ENCODE measurements around the gene MOCOS. TPM values are rescaled to one million over a fixed set of nuclear protein-coding genes. Genes with fewer than 3 reads are reported as not detected.
"Not testable (repeated sequence)": the region's sequence is repeated elsewhere in the genome, so short reads cannot be mapped to it uniquely, and the experiment has no call there.

MOCOS gene
- total RNA-seq, 1 donor from 2014 or later: 4.2 TPM

GRCh38 chr18:36157441-36157840, 29.9 kb upstream of the MOCOS start:
- Histone ChIP-seq H3K4me3 (no peak overlapping the region), H3K36me3 (peaks cover 98% of the 10 kb centered on the region), H3K4me1 (no peaks in the 10 kb centered on the region), H3K27me3 (ENCODE audit: low read depth) (no peaks in the 10 kb centered on the region), H3K9me3 (no peaks in the 10 kb centered on the region), H3K27ac (no peak overlapping the region)
- TF ChIP-seq CTCF (IDR thresholded peaks at IDR 0.05): no peak
- intact Hi-C loops (cut with DNase I): no loop called here
- ATAC-seq (no peak), DNase-seq (no peak)

- ATAC-seq: no peak
- H3K4me3 ChIP-seq: no peak overlapping the region
- peaks cover 98% of the 10 kb centered on the region for H3K36me3 ChIP-seq
- intact Hi-C loops (cut with DNase I): no loop called here
- no peaks in the 10 kb centered on the region for H3K4me1 ChIP-seq
- H3K27me3 ChIP-seq (ENCODE audit: low read depth): no peaks in the 10 kb centered on the region
- no peak for TF ChIP-seq CTCF (IDR thresholded peaks at IDR 0.05)
- DNase-seq: no peak
- no peaks in the 10 kb centered on the region for H3K9me3 ChIP-seq
- no peak overlapping the region for H3K27ac ChIP-seq
These were observed 28.9 kb upstream of the MOCOS start for GRCh38 chr18:36158266-36158867.

GRCh38 chr18:36160959-36161371, 26.3 kb upstream of the MOCOS start:
- intact Hi-C loops (cut with DNase I): no loop called here
- Histone ChIP-seq H3K36me3 (peaks cover 98% of the 10 kb centered on the region), H3K9me3 (no peaks in the 10 kb centered on the region), H3K27me3 (ENCODE audit: low read depth) (no peaks in the 10 kb centered on the region), H3K4me3 (no peak overlapping the region), H3K4me1 (no peaks in the 10 kb centered on the region), H3K27ac (no peak overlapping the region)
- ATAC-seq (no peak), DNase-seq (no peak)
- TF ChIP-seq CTCF (IDR thresholded peaks at IDR 0.05): no peak

- Histone ChIP-seq H3K36me3 (peaks cover 98% of the 10 kb centered on the region), H3K27me3 (ENCODE audit: low read depth) (no peaks in the 10 kb centered on the region), H3K27ac (no peak overlapping the region), H3K4me3 (no peak overlapping the region), H3K4me1 (no peaks in the 10 kb centered on the region), H3K9me3 (no peaks in the 10 kb centered on the region)
- intact Hi-C loops (cut with DNase I): no loop called here
- no peak for ATAC-seq
- no peak for DNase-seq
- no peak for TF ChIP-seq CTCF (IDR thresholded peaks at IDR 0.05)
These were observed 24.3 kb upstream of the MOCOS start for GRCh38 chr18:36162981-36163380.

- peaks cover 97% of the 10 kb centered on the region for H3K36me3 ChIP-seq
- no peak for DNase-seq
These were observed 19.5 kb upstream of the MOCOS start for GRCh38 chr18:36167692-36168218.

GRCh38 chr18:36168296-36168695, 19.0 kb upstream of the MOCOS start:
- H3K36me3 ChIP-seq: peaks cover 97% of the 10 kb centered on the region
- H3K4me1 ChIP-seq; ATAC-seq; H3K9me3 ChIP-seq; H3K4me3 ChIP-seq; intact Hi-C loops (cut with DNase I); DNase-seq; H3K27ac ChIP-seq; H3K27me3 ChIP-seq (ENCODE audit: low read depth): not testable (repeated sequence)

More at GRCh38 chr18:36167692-36168218, 19.5 kb upstream of the MOCOS start:
- Histone ChIP-seq H3K27me3 (ENCODE audit: low read depth) (no peaks in the 10 kb centered on the region), H3K4me1 (no peaks in the 10 kb centered on the region), H3K9me3 (no peaks in the 10 kb centered on the region), H3K4me3 (no peak overlapping the region), H3K27ac (no peak overlapping the region)
- TF ChIP-seq CTCF (IDR thresholded peaks at IDR 0.05): no peak
- ATAC-seq: no peak
- intact Hi-C loops (cut with DNase I): no loop called here
